Activated CD8-positive, alpha-beta memory T cell treated with anti-CD3 and anti-CD28 coated beads, Interleukin-2, amount 50 U/mL, for 24 hours (primary cell): ENCODE measurements around the gene FOLR2.

Source experiments
- DNase-seq: peaks from one replicate; pipeline ENCODE4 v3.0.0-alpha.2; 2020; ENCODE audit errors: extremely low read depth

Gene FOLR2

DNA sequence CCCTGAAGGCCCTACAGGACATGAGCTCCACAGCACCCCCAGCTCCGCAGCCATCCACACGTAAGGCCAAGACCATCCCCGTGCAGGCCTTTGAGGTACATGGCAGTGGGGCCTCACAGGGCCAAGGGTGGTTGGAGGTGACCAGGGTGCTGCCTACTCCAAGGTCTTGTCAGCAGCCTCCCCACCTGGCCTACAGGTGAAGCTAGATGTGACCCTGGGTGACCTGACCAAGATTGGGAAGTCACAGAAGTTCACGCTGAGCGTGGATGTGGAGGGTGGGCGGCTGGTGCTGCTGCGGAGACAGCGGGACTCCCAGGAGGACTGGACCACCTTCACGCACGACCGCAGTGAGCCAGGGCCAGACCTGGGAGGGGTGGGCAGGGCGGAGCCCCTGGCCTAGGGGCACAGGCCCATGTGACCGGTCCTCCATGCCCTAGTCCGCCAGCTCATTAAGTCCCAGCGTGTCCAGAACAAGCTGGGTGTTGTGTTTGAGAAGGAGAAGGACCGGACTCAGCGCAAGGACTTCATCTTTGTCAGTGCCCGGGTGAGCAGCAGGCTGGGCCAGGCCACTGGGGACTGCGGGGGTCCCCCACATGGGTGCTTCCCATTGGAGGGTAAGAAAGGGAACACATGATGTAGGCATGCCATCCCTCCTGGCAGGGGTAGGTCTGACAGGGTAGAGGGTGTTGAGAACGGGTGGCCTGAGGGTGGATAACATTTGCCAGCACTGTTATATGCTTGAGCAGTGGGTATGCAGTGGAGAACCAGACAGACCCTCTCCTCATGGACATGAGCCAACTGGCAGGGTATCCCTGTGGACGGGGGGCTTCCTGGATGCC is 13.6 kb downstream of the FOLR2 start:
- DNase-seq, result no peak

DNA sequence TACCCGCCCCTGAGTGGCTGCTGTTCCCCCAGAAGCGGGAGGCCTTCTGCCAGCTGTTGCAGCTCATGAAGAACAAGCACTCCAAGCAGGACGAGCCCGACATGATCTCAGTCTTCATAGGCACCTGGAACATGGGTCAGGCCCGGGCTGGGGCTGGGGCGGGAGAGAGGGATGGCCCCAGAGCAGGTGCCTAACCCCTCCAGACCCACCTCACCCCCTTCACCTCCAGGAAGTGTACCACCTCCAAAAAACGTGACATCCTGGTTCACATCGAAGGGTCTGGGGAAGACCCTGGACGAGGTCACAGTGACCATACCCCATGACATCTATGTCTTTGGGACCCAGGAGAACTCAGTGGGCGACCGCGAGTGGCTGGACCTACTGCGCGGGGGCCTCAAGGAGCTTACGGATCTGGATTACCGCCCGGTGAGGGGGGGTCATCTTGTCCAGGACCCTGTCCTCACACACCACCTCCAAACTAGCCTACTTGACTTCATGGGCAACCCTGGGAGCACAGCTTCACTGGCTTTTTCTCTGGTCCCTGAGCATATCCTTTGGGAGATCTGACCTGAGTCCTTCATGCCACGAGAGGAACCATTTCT is 14.3 kb downstream of the FOLR2 start:
- no peak for DNase-seq

DNA sequence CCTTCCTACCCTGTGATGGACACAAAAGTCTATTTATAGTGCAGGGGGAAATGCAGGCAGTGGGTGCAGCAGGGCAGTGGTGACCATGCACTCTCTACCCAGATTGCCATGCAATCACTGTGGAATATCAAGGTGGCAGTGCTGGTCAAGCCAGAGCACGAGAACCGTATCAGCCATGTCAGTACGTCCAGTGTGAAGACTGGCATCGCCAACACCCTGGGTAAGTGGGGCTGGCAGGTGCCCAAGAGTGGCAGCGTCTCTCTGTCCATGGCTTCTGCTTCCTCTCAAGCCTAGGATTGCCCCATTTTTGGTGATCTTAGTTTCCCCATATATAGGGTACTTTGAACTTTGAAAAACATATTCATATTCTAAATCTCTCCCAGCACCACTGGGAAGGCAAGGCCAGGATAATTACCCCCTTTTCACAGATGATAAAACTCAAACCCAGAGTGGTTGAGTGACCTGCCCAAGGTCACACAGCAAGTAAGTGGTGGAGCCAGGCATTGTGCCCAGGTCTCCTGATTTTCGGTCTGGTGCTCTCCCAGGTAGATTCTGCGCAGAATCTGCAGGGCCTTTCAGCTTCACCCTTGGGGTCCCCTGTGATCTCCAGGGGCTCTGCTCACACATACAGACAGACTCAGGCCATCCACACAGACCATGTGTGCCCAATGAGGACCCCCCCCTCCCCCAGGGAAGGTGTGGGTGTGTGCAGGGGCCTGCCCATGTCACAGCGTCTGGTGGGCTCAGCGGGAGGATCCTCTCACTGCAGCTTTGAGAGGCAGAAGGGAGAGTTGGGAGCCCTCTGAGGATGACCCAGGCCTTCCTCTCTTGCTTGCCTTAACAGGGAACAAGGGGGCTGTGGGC is 15.0 kb downstream of the FOLR2 start:
- no peak for DNase-seq

DNA sequence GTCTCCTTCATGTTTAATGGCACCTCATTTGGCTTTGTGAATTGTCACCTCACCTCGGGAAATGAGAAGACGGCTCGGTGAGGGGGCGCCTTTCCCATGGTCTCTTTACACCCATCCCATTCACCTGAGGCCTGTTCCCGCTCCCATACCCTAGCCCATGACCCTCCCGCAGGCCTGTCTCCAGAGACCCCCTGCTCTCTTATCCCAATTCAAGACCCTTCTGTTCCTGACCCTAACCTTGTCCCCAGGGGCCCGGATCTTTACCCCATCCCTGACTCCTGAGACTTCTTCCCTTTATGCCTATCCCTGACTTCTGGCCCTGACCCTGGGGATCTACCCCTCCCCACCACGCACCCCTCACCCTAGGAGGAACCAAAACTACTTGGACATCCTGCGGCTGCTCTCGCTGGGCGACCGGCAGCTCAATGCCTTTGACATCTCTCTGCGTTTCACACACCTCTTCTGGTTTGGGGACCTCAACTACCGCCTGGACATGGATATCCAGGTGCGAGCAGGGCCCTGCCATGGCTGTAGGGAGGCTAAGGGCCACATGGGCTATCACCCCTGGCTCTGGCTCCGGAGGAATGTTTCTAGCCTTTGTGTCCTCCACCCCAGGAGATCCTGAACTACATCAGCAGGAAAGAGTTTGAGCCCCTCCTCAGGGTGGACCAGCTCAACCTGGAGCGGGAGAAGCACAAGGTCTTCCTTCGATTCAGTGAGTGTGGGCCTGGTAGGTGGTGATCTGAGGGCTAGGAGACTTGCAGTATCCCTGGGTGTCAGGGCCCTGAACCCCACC is 15.9 kb downstream of the FOLR2 start:
- DNase-seq, result no peak

DNA sequence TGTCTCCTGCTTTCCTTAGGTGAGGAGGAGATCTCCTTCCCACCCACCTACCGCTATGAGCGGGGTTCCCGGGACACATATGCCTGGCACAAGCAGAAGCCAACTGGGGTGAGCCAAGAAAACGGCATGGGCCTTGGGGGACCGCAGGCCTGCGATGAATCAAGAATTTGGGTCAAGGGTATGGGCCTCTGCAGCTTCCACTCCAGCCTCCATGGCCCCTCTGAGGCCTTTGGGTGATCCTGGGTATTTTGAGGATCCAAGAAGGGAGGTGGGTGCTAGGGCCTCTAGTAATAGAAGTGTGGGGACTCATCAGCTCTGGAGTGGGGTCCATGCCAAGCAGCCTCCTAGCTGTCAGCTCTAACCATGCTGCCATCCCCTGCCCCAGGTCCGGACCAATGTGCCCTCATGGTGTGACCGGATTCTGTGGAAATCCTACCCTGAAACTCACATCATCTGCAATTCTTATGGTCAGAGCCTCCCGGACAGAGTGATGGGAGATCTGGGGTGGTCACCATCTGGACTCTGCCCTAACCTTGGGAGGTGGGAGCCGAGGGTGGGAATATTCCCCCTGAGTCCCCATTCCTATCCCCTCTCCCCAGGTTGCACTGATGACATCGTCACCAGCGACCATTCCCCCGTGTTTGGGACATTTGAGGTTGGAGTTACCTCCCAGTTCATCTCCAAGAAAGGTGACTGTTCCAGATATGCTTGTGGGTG is 16.6 kb downstream of the FOLR2 start:
- no peak for DNase-seq

DNA sequence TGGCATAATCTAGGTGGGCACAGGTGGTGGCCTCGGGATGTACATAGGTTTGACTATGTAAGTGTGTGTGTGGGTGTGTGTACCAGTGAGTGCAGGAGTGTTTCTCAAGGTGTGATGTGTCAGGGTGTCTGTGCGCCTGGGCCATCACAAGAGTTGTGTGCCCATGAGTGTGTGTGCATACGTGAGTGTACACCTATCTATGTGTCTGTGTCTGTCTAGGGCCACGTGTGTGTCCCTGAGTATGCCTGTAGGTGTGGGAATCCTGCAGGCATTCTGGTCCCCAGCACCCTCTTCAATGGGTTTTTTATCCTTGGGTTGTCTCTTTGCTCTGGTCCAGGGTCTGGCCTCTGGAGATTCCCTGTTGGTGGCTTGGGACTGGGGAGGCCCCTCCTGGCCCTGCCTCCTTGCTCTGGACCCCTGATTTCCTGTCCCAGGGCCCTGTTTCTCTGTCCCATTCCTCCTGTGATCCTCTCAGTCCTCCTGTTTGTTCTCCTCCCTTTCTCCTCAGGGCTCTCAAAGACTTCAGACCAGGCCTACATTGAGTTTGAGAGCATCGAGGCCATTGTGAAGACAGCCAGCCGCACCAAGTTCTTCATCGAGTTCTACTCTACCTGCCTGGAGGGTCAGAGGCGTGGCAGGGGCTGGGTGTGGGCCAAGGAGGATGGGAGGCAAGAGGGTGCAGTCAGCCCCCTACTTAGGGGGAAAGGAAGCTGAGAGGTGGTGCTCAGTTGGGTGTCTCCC is 17.3 kb downstream of the FOLR2 start:
- no peak for DNase-seq

DNA sequence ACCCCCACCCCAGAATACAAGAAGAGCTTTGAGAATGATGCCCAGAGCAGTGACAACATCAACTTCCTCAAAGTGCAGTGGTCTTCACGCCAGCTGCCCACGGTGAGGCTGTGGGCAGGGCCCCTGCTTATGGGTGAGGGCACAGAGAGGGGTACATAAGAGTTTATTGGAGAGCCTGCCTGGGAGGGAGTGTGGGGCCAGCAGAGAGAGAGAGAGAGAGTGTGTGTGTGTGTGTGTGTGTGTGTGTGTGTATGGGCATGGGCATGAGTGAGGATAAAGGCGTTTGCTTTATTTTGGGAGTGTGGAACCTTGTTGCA is 17.9 kb downstream of the FOLR2 start:
- DNase-seq, result no peak

DNA sequence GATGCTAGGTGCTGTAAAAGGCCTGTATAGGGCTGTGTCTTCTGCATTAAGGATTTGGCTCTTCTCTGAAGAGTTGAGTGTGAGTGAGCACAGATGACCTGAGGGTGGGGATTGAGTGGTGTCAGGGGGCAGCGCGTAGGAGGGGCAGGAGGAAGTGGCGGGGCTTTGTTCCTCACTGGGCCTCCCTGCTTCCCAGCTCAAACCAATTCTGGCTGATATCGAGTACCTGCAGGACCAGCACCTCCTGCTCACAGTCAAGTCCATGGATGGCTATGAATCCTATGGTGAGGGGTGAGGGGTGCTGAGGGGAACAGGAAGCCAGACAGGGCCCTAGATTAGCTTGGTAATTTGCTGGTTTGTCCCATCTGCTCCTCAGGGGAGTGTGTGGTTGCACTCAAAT is 18.3 kb downstream of the FOLR2 start:
- DNase-seq, result no peak

DNA sequence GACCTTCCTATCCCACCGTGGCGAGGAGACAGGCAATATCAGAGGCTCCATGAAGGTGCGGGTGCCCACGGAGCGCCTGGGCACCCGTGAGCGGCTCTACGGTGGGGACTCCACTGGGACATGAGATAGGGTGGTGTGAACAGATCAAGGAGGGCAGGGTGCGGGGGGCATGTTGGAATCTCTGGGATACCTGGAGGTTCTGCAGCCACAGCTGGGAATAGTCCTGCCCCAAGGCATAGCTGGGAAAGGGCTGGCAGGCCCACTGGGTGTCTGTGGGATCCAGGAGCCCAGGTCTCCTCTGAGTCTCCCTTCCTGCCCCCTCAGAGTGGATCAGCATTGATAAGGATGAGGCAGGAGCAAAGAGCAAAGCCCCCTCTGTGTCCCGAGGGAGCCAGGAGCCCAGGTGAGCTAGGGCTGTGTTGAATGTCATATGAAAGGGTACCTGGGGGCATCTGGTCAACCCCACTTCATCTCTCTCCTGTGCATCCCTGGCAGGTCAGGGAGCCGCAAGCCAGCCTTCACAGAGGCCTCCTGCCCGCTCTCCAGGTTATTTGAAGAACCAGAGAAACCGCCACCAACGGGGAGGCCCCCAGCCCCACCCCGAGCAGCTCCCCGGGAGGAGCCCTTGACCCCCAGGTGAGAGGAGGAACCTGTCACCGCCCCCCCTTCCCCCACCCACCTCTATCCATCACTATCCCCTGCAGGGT is 18.9 kb downstream of the FOLR2 start:
- no peak for DNase-seq

DNA sequence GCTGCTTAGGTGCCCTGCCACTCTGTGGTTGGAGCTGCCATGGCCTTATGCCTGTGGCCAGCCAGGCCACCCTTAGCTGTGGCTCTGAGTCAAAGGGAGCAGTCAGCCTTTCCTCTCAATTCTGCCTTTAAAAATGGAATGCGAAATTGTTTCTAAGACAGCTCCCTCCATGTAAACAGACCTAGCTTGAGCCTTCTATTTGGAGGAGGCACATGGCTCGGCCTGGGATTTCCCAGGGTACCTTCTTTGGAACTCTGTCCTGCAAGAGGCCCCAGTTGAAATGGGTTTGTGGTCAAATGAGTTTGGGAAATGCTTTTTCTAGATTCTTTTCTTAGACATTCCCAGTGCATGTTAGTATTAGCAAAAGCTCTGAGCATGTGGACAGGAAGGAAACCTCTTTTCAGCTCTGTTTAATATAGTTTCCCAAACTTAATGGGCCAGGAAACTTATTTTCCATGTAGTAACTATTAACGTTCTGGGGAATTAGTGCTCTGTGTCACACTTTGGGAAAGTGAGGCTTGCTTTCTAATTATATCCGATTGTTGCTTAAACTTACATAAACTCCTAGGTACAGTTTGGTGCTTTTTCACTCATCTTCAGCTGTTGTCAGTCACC is 19.6 kb downstream of the FOLR2 start:
- DNase-seq, result no peak

DNA sequence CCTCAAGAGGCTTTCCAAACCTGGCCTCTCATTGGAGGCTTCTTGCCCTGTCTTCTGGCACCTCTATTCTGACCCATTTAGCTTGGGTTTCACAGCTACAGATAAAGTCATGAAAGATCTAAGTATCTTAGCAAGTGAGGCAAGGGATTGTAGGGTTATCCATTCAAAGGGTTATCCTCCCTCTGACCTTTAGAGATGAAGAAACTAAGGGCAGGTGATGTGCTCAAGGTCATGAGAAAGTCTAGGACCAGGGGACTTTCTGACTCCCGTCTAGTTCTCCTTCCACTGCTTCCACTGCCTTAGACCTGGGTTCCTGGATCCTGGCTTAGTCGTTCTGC is 20.1 kb downstream of the FOLR2 start:
- DNase-seq, result no peak

DNA sequence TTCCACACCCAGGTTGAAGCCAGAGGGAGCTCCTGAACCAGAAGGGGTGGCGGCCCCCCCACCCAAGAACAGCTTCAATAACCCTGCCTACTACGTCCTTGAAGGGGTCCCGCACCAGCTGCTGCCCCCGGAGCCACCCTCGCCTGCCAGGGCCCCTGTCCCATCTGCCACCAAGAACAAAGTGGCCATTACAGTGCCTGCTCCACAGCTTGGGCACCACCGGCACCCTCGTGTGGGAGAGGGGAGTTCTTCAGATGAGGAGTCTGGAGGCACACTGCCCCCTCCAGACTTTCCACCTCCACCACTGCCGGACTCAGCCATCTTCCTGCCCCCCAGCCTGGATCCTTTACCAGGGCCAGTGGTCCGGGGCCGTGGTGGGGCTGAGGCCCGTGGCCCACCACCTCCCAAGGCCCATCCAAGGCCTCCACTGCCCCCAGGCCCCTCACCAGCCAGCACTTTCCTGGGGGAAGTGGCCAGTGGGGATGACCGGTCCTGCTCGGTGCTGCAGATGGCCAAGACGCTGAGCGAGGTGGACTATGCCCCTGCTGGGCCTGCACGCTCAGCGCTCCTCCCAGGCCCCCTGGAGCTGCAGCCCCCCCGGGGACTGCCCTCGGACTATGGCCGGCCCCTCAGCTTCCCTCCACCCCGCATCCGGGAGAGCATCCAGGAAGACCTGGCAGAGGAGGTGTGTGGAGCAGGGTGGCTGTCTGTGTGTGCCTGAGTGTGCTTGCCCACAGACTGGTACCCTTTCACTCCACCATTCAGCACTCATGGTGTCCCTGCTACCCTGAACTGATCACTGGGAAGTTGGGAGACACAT is 20.7 kb downstream of the FOLR2 start:
- DNase-seq, result no peak

DNA sequence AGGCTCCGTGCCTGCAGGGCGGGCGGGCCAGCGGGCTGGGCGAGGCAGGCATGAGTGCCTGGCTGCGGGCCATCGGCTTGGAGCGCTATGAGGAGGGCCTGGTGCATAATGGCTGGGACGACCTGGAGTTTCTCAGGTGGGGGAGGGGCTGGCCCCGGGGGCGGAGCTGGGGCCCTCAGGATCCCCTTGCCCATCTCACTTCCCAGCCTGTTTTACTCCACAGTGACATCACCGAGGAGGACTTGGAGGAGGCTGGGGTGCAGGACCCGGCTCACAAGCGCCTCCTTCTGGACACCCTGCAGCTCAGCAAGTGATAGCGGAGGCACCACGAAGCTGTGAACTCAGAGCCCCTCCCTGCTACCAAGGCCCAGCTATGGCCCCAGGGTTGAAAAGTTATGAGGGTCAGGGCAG is 21.5 kb downstream of the FOLR2 start:
- DNase-seq, result no peak

DNA sequence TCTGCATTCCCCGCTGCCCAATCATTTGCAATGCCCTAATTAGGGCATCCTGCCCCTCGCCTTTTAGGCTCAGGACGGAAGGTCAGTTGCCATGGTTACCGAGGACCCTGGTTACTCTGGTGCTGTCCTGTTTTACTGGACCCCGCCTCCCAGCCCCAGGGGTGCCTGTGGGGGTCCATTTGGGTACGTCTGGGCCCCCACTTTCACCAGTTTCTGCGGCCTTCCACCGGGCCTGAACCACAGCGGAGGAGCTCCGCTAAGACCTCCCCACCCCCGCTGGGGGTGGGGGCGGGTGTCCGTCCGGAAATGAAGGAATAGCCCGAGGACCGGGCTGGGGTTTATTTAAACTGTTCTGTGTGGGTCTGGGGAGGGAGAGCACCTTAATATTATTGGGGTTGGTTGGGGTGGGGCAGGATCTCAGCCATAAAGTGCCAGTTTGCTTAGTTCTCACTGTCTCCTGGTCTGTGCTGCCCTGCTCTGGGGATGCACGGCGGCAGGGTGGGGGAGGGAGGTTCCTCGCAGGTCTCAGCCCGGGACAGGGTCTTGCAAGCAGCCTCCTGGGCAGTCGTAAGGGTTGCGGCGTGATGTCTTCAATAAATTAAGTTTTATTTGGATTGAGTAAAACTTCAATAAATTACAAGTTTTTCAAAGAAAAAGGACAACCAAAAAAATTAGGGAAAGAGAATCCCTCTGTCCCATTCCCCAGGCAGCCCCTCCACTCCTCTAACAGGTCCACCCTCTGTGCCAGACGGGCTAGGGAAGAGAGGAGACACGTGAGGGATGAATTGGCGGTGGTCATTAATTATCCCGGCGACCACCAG is 22.1 kb downstream of the FOLR2 start:
- DNase-seq, result no peak

DNA sequence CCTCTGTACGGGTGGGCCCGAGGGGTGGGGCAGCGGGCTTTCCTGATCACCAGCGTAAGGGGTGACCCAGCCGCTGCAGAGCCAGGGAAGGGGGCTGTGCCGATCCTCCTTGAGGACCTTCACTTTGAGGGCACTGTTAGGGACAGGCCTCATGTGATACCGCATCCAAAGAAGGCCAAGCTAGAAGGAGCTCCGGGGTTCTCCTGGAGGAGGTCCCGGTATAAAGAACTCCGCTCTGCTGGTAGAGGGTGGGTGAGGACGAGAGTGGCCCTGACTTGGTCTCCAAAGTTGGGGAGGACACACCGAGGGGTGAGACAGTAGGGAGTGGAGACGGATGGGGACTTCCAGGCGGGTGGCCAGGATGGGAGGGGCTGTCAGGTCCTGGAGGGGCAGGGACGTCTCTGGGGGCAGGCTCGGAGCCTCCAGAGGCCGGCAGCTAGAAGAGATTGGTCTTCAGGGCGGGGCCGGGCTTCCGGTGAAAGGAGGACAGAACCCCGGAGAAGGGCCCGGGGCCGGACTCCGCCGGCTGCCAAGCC is 22.8 kb downstream of the FOLR2 start:
- DNase-seq, result no peak

DNA sequence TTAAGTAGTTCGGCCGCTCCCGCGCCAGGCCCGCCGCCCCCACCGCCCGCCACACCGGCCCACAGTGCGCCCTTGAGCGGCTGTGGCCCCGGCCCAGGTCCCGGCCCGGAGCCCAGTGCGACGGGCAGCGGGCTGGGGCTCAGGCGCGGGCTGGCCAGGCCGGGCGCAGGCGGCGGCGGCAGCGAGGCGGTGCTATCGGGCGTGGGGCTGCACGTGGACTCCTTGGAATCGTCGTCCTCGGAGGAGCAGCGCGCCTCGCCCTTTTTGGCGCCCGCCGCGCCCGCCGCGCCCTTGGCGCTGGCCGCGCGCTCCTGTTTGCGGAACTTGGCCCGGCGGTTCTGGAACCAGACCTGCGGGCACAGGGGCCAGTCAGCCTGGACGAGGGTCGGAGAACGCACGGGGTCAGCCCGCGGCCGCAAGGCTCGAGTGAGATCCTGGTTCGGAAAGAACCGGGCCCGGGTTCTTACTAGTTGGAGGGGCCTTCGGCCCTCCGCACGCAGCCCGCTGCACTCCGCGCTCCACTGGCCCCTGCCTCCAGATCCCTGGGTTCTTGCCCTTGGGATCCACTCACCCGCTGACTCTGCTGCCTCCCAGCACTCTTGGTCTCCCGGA is 23.4 kb downstream of the FOLR2 start:
- no peak for DNase-seq
